Smooth muscle cell (in vitro differentiated cells): Measurements from ENCODE around the gene FOLR1. TPM values are rescaled to one million over a fixed set of nuclear protein-coding genes. Genes with fewer than 3 reads are reported as not detected.
"Not testable (repeated sequence)": the region's sequence is repeated elsewhere in the genome, so short reads cannot be mapped to it uniquely, and the experiment has no call there.

Experiments used
- DNase-seq: peaks from one replicate; lab custom pipeline; 2025; ENCODE audit not compliant: unreplicated experiment; lab: John Stamatoyannopoulos, UW
- H2AFZ ChIP-seq: fragments of 200-600 bp; sonication (generic); 2 replicates; pipeline ENCODE4 v1.6.0; 2016; ENCODE audit warnings: antibody characterized with exemption, low read depth, mild to moderate bottlenecking
- H3F3A ChIP-seq: fragments of 200-600 bp; sonication (generic); 2 replicates; pipeline ENCODE4 v1.6.0; 2017; ENCODE audit warnings: antibody characterized with exemption, low read depth
- H3K27ac ChIP-seq: fragments of 200-600 bp; sonication (generic); 2 replicates; pipeline ENCODE4 v1.5.1; 2016; ENCODE audit warnings: low read depth, mild to moderate bottlenecking
- H3K27me3 ChIP-seq: fragments of 200-600 bp; sonication (generic); 2 replicates; pipeline ENCODE4 v1.6.1; 2016; ENCODE audit warnings: low read depth, mild to moderate bottlenecking
- H3K36me3 ChIP-seq: fragments of 200-600 bp; sonication (generic); 2 replicates; pipeline ENCODE4 v1.5.1; 2016; ENCODE audit warnings: low read depth
- H3K4me1 ChIP-seq: fragments of 200-600 bp; sonication (generic); 2 replicates; pipeline ENCODE4 v1.5.1; 2016; ENCODE audit warnings: low read depth
- H3K4me2 ChIP-seq: fragments of 200-600 bp; sonication (generic); 2 replicates; pipeline ENCODE4 v1.6.0; 2016; ENCODE audit warnings: mild to moderate bottlenecking
- H3K4me3 ChIP-seq: fragments of 200-600 bp; sonication (generic); 2 replicates; pipeline ENCODE4 v1.5.1; 2016; ENCODE audit warnings: mild to moderate bottlenecking
- H3K79me2 ChIP-seq: fragments of 200-600 bp; sonication (generic); 2 replicates; pipeline ENCODE4 v1.6.0; 2016; ENCODE audit warnings: low read depth, mild to moderate bottlenecking
- H3K9ac ChIP-seq: fragments of 200-600 bp; sonication (generic); 2 replicates; pipeline ENCODE4 v1.6.0; 2016; ENCODE audit warnings: low read depth
- H3K9me3 ChIP-seq: fragments of 200-600 bp; sonication (generic); replicated peaks from 2 replicates; pipeline ENCODE4 v1.5.1; 2016; ENCODE audit warnings: low read depth
- H4K20me1 ChIP-seq: fragments of 200-600 bp; sonication (generic); 2 replicates; pipeline ENCODE4 v1.6.0; 2016; ENCODE audit warnings: low read depth
- WGBS: methylation state at CpG from one replicate; pipeline ENCODE4 v1.1.7; 2016; ENCODE audit warnings: low lambda C conversion rate; 5-methylcytosine and 5-hydroxymethylcytosine counted together
- polyA plus RNA-seq: library from polyadenylated mRNA; unstranded; fragments of >200 nt; fragmentation: Nextera tagmentation; extraction: Ambion mirVana; gene quantifications from 2 replicates; pipeline ENCODE4 v1.2.1, GENCODE V29; 2016
- total RNA-seq: library from RNA; depleted of rRNA; stranded (reverse); fragments of >200 nt; gene quantifications from 2 replicates; pipeline ENCODE4 v1.2.3, GENCODE V29; 2014
- TF ChIP-seq, protein P1 (sequence below): fragments of 200-600 bp; sonication (generic); IDR thresholded peaks from 2 replicates; pipeline ENCODE4 v1.5.1; 2017; ENCODE audit warnings: borderline replicate concordance, mild to moderate bottlenecking, antibody characterized with exemption; ENCODE audit not compliant: insufficient read depth, poor library complexity, severe bottlenecking

FOLR1 gene
- total and polyA plus RNA-seq, 2 experiments from 2014 or later = 8.1 to 9.4 TPM

DNA sequence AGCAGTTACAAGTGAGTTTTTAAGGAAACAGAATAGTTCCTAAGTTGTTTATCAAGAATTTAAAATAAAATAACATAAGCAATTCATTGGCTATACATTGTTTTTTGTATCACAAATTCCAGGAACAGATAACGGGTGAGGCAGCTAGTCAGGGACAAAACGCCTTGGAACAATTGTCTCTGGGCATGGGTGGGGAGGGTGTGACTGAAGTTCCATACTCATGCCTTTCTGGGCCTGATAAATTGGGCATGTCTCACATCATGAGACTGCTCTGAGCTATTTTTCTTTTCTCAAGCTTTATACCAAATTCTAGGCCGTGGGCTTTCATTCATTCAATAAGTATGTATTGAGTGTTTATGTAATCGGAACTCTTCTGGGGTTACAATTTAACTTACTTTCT, 34.8 kb upstream of the FOLR1 start:
- H3K4me1 ChIP-seq = no peaks in the 10 kb centered on the region
- DNase-seq = no peak
- TF ChIP-seq, protein P1, sequence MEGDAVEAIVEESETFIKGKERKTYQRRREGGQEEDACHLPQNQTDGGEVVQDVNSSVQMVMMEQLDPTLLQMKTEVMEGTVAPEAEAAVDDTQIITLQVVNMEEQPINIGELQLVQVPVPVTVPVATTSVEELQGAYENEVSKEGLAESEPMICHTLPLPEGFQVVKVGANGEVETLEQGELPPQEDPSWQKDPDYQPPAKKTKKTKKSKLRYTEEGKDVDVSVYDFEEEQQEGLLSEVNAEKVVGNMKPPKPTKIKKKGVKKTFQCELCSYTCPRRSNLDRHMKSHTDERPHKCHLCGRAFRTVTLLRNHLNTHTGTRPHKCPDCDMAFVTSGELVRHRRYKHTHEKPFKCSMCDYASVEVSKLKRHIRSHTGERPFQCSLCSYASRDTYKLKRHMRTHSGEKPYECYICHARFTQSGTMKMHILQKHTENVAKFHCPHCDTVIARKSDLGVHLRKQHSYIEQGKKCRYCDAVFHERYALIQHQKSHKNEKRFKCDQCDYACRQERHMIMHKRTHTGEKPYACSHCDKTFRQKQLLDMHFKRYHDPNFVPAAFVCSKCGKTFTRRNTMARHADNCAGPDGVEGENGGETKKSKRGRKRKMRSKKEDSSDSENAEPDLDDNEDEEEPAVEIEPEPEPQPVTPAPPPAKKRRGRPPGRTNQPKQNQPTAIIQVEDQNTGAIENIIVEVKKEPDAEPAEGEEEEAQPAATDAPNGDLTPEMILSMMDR = no peak
- H3K27me3 ChIP-seq = no peaks in the 10 kb centered on the region
- WGBS = 93% methylated on average over 4 of the region's 4 CpGs
- no peaks in the 10 kb centered on the region for H4K20me1 ChIP-seq
- H3K9me3 ChIP-seq = no peaks in the 10 kb centered on the region
- H3K27ac ChIP-seq = no peak overlapping the region
- H3K4me3 ChIP-seq = no peak overlapping the region
- H2AFZ ChIP-seq = no peak overlapping the region
- H3K79me2 ChIP-seq = no peaks in the 10 kb centered on the region
- H3K4me2 ChIP-seq = no peak overlapping the region
- H3K9ac ChIP-seq = no peak overlapping the region
- H3K36me3 ChIP-seq = no peaks in the 10 kb centered on the region
- H3F3A ChIP-seq = no peaks in the 10 kb centered on the region

DNA sequence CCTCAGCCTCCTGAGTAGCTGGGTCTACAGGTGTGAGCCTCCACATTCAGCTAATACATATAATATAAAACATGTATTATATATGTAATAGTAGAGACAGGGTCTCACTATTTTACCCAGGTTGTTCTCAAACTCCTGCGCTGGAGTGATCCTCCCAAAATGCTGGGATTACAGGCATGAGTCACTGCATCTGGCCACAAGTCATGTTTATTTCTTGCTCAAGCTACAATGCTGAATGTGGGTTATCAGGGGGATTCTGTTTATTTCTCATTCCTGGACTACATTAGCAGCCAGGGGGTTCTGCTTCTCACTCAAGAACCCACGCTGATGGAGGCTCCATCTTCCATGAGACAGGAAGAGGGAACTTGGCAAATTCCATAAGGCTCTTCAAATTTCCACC, 31.6 kb upstream of the FOLR1 start:
- no peak for DNase-seq
- Histone ChIP-seq H3K79me2 (no peaks in the 10 kb centered on the region), H2AFZ (no peak overlapping the region), H3K9ac (no peak overlapping the region), H4K20me1 (no peaks in the 10 kb centered on the region), H3K27ac (no peak overlapping the region), H3K9me3 (no peaks in the 10 kb centered on the region), H3K4me1 (no peaks in the 10 kb centered on the region), H3K27me3 (no peaks in the 10 kb centered on the region), H3K4me3 (no peak overlapping the region), H3F3A (no peaks in the 10 kb centered on the region), H3K36me3 (no peaks in the 10 kb centered on the region), H3K4me2 (peak overlapping the region; percentile 18)
- 37% methylated on average over 2 of the region's 2 CpGs for WGBS
- TF ChIP-seq, protein P1 = no peak

DNA sequence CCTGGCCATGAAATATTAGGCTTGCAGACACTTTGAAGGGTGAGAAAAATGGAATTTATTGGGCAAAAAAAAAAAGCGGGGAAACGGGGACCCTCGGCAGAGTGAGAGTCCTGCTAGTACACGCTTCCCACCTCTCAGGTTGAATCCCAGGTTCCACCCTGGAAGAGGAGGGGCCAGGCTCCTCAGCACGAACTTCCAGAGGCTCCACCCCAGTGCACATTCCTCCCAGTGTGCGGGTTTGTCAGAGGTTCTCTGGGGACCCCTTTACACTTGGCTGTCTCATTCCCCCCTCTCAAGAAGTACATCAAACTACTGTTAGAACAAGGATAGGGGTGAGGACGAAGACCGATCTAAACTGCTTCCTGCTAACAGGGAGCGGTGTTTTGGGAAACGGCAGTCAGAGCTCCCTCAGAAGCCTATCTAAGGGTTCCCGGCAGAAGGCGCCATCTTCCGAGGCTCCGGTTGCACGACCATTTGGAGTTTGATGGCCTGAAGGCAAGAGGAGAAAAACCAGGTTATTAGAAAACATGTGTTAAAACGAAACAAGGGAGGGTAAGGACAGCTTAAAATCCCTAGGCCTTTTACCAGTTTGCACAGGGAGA, 28.9 kb upstream of the FOLR1 start:
- WGBS = 93% methylated on average over 16 of the region's 16 CpGs
- Histone ChIP-seq H3K9me3 (no peaks in the 10 kb centered on the region), H2AFZ (no peak overlapping the region), H3K36me3 (no peaks in the 10 kb centered on the region), H4K20me1 (no peaks in the 10 kb centered on the region), H3K4me3 (no peak overlapping the region), H3K79me2 (no peaks in the 10 kb centered on the region), H3K27me3 (no peaks in the 10 kb centered on the region), H3K4me2 (no peak overlapping the region), H3F3A (no peaks in the 10 kb centered on the region), H3K27ac (no peak overlapping the region), H3K4me1 (no peaks in the 10 kb centered on the region), H3K9ac (no peak overlapping the region)
- no peak for DNase-seq
- TF ChIP-seq, protein P1 = no peak

DNA sequence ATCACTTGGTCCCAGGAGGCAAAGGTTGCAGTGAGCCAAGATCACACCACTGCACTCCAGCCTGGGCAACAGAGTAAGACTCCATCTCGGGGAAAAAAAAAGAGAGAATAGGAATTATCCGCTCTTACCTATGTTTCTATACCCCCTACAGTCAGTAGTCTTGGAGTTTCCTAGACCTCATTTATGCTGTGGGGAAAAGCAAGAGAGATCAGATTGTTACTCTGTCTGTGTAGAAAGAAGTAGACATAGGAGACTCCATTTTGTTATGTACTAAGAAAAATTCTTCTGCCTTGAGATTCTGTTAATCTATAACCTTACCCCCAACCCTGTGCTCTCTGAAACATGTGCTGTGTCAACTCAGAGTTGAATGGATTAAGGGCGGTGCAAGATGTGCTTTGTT, 27.8 kb upstream of the FOLR1 start:
- not testable (repeated sequence) for H2AFZ ChIP-seq, H3K27ac ChIP-seq, DNase-seq, H3K79me2 ChIP-seq, H3K4me2 ChIP-seq, H3K36me3 ChIP-seq, H3K9ac ChIP-seq, H4K20me1 ChIP-seq, H3K27me3 ChIP-seq, H3F3A ChIP-seq, H3K4me1 ChIP-seq, H3K4me3 ChIP-seq, H3K9me3 ChIP-seq
- 94% methylated on average over 2 of the region's 3 CpGs for WGBS

DNA sequence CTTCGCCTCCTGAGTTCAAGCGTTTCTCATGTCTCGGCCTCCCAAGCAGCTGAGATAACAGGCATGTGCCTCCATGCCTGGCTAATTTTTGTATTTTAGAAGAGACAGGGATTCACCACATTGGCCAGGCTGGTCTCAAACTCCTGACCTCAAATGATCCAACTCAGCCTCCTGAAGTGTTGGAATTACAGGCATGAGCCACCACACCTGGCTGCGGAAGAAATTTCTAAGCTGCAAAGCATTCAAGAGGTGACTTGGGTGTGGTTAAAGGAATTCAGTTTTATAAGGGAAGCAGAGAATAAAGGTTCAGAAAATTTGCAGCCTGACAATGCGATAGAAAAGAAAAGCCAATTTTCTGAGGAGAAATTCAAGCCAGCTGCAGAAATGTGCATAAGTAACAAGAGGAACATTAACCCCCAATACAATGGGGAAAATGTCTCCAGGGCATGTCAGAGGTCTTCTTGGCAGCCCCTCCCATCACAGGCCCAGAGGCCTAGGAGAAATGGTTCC, 22.8 kb upstream of the FOLR1 start:
- H3K4me3 ChIP-seq, H3K9ac ChIP-seq, H3K4me1 ChIP-seq, H4K20me1 ChIP-seq, H3K27me3 ChIP-seq, H2AFZ ChIP-seq, DNase-seq, H3K4me2 ChIP-seq, H3K9me3 ChIP-seq, H3K79me2 ChIP-seq, H3K36me3 ChIP-seq, H3K27ac ChIP-seq, H3F3A ChIP-seq: not testable (repeated sequence)
- WGBS = 88% methylated on average over 5 of the region's 5 CpGs

DNA sequence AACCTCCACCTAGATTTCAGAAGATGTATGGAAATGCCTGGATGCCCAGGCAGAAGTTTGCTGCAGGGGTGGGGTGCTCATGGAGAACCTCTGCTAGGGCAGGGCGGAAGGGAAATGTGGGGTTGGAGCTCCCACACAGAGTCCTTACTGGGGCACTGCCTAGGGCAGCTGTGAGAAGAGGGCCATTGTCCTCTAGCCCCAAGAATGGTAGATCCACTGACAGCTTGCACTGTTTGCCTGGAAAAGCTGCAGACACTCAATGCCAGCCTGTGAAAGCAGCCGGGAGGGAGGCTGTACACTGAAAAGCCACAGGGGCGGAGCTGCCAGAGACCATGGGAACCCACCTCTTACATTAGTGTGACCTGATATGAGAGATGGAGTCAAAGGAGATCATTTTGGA, 22.2 kb upstream of the FOLR1 start:
- not testable (repeated sequence) for H3K9ac ChIP-seq, H3K4me1 ChIP-seq, H3K4me2 ChIP-seq, H3K9me3 ChIP-seq, H2AFZ ChIP-seq, DNase-seq, H3K36me3 ChIP-seq, H4K20me1 ChIP-seq, H3K27ac ChIP-seq, H3K79me2 ChIP-seq, H3K4me3 ChIP-seq, H3F3A ChIP-seq, H3K27me3 ChIP-seq
- WGBS = 96% methylated on average over 3 of the region's 3 CpGs
